Measurements from ENCODE around the gene MGMT. TPM values are rescaled to one million over a fixed set of nuclear protein-coding genes. Genes with fewer than 3 reads are reported as not detected.

MGMT gene
- total RNA-seq, 1 donor from 2014 or later, result 13.6 TPM

DNA sequence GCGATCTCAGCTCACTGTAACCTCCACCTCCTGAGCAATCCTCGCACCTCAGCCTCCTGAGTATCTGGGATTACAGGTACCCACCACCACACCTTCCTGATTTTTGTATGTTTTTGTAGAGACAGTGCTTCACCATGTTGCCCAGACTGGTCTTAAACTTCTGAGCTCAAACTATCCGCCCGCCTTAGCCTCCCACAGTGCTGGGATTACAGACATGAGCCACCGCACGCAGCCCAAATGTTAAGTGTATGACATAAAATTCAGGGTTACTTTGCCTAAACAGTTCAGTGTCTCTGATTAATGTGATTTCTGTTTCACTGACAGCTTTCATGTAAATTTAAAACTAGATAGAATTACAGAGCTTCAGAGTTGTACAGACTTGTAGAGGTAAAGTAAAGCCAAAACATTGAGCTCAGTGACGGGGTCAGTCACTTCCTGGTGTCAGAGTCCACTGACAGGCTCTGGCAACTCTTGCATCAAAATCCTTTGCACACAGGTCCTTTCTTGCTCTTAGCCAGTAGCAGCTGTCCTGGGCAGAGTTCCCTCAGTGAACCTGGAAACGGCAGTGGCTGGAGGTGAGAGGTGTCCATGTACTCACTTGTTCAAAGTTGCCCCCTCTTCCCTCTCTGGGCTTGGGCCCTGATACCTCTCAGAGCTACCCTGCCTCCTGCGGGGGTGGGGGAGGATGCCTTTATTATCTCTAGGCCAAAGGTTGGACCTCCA is 33.7 kb downstream of the MGMT start:
- Mint-ChIP-seq H3K4me3 (ENCODE audit: low read depth) (no peak overlapping the region), H3K36me3 (ENCODE audit: insufficient read depth) (peaks cover 13% of the 10 kb centered on the region)
- TF ChIP-seq, protein P1, sequence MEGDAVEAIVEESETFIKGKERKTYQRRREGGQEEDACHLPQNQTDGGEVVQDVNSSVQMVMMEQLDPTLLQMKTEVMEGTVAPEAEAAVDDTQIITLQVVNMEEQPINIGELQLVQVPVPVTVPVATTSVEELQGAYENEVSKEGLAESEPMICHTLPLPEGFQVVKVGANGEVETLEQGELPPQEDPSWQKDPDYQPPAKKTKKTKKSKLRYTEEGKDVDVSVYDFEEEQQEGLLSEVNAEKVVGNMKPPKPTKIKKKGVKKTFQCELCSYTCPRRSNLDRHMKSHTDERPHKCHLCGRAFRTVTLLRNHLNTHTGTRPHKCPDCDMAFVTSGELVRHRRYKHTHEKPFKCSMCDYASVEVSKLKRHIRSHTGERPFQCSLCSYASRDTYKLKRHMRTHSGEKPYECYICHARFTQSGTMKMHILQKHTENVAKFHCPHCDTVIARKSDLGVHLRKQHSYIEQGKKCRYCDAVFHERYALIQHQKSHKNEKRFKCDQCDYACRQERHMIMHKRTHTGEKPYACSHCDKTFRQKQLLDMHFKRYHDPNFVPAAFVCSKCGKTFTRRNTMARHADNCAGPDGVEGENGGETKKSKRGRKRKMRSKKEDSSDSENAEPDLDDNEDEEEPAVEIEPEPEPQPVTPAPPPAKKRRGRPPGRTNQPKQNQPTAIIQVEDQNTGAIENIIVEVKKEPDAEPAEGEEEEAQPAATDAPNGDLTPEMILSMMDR (IDR thresholded peaks at IDR 0.05; ENCODE audit: unreplicated experiment), result no peak

DNA sequence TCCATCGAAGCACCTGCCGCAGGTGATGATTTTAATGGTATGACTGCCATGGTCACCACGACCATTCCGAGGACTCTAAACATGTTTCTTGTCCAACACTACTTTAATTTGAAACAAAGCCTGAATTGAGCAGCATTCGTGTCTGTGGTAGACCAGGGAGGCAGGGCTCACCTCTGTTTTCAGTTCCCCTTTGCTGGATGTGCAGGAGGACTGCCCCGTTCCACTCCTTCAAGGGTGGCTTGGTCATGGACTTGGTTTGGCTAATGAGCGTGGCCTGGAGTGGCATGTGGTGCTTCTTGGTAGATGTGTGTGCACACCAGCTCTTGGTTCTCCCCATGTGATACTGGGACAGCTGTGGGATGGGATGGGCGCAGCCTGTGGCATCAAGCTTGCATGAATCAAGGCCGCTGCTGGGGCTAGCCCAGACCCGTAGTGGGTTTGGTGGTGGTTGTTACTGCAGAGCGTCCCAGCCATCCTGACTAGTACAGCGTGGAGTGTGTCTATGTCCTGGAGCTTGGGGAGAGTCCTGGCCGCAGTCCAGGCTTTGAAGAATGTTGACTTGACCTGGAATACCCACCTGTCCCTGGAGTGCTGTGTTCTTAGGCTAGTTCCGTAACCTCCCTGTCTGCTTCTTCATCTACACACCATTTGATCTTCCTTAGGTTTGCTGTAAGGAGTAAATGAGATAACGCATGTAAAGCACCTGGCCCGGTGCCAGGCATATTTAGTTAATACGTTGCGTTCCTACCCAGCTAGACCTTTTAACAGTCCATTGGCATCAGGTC is 34.8 kb downstream of the MGMT start:
- H3K27ac Mint-ChIP-seq, result no peak overlapping the region
- DNase-seq (ENCODE audit: low spot score, unreplicated experiment), result no peak
- TF ChIP-seq, protein P1 (IDR thresholded peaks at IDR 0.05; ENCODE audit: unreplicated experiment), result no peak
- no peaks in the 10 kb centered on the region for H3K27me3 Mint-ChIP-seq
- peaks cover 13% of the 10 kb centered on the region for H3K36me3 Mint-ChIP-seq (ENCODE audit: insufficient read depth)
- peaks cover 12% of the 10 kb centered on the region for H3K9me3 Mint-ChIP-seq (ENCODE audit: low read depth)
- H3K4me1 Mint-ChIP-seq (ENCODE audit: low read depth), result no peaks in the 10 kb centered on the region
- H3K4me3 Mint-ChIP-seq (ENCODE audit: low read depth), result no peak overlapping the region

More for the DNA sequence above, 33.7 kb downstream of the MGMT start:
- H3K27me3 Mint-ChIP-seq, result no peaks in the 10 kb centered on the region
- no peak overlapping the region for H3K27ac Mint-ChIP-seq
- no peak for DNase-seq (ENCODE audit: low spot score, unreplicated experiment)
- no peaks in the 10 kb centered on the region for H3K4me1 Mint-ChIP-seq (ENCODE audit: low read depth)
- H3K9me3 Mint-ChIP-seq (ENCODE audit: low read depth), result peaks cover 12% of the 10 kb centered on the region

DNA sequence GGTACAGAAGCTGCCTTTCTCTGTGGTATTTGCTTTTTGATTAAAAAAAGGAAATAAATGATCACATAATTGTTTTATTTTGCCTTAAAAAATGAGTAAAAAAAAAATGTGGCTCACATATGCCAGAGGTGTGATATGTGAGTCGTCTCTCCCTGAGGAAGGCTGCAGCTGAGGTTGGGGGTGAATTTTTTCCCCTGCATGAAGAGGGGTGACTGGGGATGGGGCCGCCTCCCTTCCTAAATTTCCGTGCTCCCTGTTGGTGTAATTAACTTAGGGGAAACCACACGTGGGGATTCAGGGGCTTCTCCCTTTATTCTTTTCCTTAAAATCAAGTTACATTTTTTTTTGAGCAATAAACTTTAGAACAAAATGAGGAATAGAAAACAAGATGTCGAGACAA is 35.4 kb downstream of the MGMT start:
- TF ChIP-seq, protein P1 (IDR thresholded peaks at IDR 0.05; ENCODE audit: unreplicated experiment), result no peak
- H3K27me3 Mint-ChIP-seq, result no peaks in the 10 kb centered on the region

DNA sequence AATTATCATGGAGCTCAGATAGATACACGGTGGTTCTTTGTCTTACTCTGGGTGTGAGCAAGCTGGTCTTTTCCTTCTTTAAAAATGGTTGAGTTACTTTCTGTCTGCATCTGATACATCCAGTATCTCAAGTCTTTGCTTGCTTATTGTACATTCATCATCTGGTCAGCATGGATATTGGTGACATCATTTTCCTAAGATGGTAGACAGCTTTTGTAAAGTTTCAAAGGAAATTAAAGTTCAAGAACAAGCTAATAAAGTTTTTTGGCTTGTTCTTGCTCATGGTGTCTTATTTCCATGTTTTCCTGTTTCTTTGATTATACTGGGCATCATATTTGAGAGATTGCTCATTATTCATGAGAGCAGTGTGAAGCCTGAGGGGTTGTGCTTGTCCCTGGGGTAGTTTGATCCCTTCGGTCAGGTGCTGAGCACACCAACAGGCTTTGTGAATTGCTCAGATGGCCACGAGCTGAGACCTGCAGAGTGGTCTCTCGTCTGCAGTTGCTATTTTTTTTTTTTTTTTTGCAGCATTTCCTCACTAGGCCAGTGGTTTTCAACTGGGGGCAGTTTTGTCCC is 38.5 kb downstream of the MGMT start:
- H3K4me3 Mint-ChIP-seq (ENCODE audit: low read depth), result no peak overlapping the region
- H3K27ac Mint-ChIP-seq, result no peak overlapping the region
- peaks cover 3% of the 10 kb centered on the region for H3K9me3 Mint-ChIP-seq (ENCODE audit: low read depth)

More for the DNA sequence above, 35.4 kb downstream of the MGMT start:
- Mint-ChIP-seq H3K27ac (no peak overlapping the region), H3K4me3 (ENCODE audit: low read depth) (no peak overlapping the region), H3K36me3 (ENCODE audit: insufficient read depth) (peaks cover 11% of the 10 kb centered on the region), H3K4me1 (ENCODE audit: low read depth) (no peaks in the 10 kb centered on the region), H3K9me3 (ENCODE audit: low read depth) (peaks cover 12% of the 10 kb centered on the region)
- DNase-seq (ENCODE audit: low spot score, unreplicated experiment), result no peak

More for the DNA sequence above, 38.5 kb downstream of the MGMT start:
- H3K27me3 Mint-ChIP-seq, result no peaks in the 10 kb centered on the region
- TF ChIP-seq, protein P1 (IDR thresholded peaks at IDR 0.05; ENCODE audit: unreplicated experiment), result no peak
- H3K36me3 Mint-ChIP-seq (ENCODE audit: insufficient read depth), result peaks cover 2% of the 10 kb centered on the region
- H3K4me1 Mint-ChIP-seq (ENCODE audit: low read depth), result no peaks in the 10 kb centered on the region
- DNase-seq (ENCODE audit: low spot score, unreplicated experiment), result no peak

Data from progenitor cell of endocrine pancreas (in vitro differentiated cells).